Measurements from ENCODE around the gene NUP98.
"Not testable (repeated sequence)": the region's sequence is repeated elsewhere in the genome, so short reads cannot be mapped to it uniquely, and the experiment has no call there.

The NUP98 gene

GRCh38 chr11:3767536-3767935 is 29.8 kb downstream of the NUP98 start:
- no peaks in the 10 kb centered on the region for H3K9me3 ChIP-seq (ENCODE audit: control insufficient read depth in 2 of 2, low read length in 2 of 2)
- no peak overlapping the region for H3K9ac ChIP-seq (ENCODE audit: low read length in 2 of 2)
- H3K4me1 ChIP-seq (ENCODE audit: control insufficient read depth, insufficient read depth, low read length): no peaks in the 10 kb centered on the region
- no peaks in the 10 kb centered on the region for H3K27me3 ChIP-seq (ENCODE audit: control insufficient read depth in 1 of 2, insufficient read depth in 2 of 2, low read length in 2 of 2)
- no peak overlapping the region for H3K27ac ChIP-seq (ENCODE audit: low read length)
- no peak overlapping the region for H3K4me3 ChIP-seq (ENCODE audit: low read length in 2 of 2)
- peaks cover 55 to 69% of the 10 kb centered on the region in 2 donors for H3K36me3 ChIP-seq (ENCODE audit: control insufficient read depth in 2 of 2, insufficient read depth in 2 of 2, low read length in 2 of 2)

GRCh38 chr11:3766836-3767235 is 30.5 kb downstream of the NUP98 start:
- H3K27me3 ChIP-seq (ENCODE audit: control insufficient read depth in 1 of 2, insufficient read depth in 2 of 2, low read length in 2 of 2); H3K4me3 ChIP-seq (ENCODE audit: low read length in 2 of 2); H3K27ac ChIP-seq (ENCODE audit: low read length); H3K9ac ChIP-seq (ENCODE audit: low read length in 2 of 2); H3K4me1 ChIP-seq (ENCODE audit: control insufficient read depth, insufficient read depth, low read length); H3K9me3 ChIP-seq (ENCODE audit: control insufficient read depth in 2 of 2, low read length in 2 of 2): not testable (repeated sequence)
- peaks cover 56 to 66% of the 10 kb centered on the region in 2 donors for H3K36me3 ChIP-seq (ENCODE audit: control insufficient read depth in 2 of 2, insufficient read depth in 2 of 2, low read length in 2 of 2)

- no peak overlapping the region for H3K4me3 ChIP-seq (ENCODE audit: low read length in 2 of 2)
Measured at GRCh38 chr11:3764266-3764665, 33.1 kb downstream of the NUP98 start.

GRCh38 chr11:3755151-3755550 is 42.2 kb downstream of the NUP98 start:
- Histone ChIP-seq H3K27me3 (ENCODE audit: control insufficient read depth in 1 of 2, insufficient read depth in 2 of 2, low read length in 2 of 2) (no peaks in the 10 kb centered on the region), H3K4me1 (ENCODE audit: control insufficient read depth, insufficient read depth, low read length) (no peaks in the 10 kb centered on the region), H3K9ac (ENCODE audit: low read length in 2 of 2) (no peak overlapping the region), H3K27ac (ENCODE audit: low read length) (no peak overlapping the region), H3K36me3 (ENCODE audit: control insufficient read depth in 2 of 2, insufficient read depth in 2 of 2, low read length in 2 of 2) (peaks cover 33 to 39% of the 10 kb centered on the region in 2 donors), H3K4me3 (ENCODE audit: low read length in 2 of 2) (no peak overlapping the region), H3K9me3 (ENCODE audit: control insufficient read depth in 2 of 2, low read length in 2 of 2) (no peaks in the 10 kb centered on the region)

More at GRCh38 chr11:3764266-3764665, 33.1 kb downstream of the NUP98 start:
- H3K36me3 ChIP-seq (ENCODE audit: control insufficient read depth in 2 of 2, insufficient read depth in 2 of 2, low read length in 2 of 2): peaks cover 58 to 68% of the 10 kb centered on the region in 2 donors
- no peak overlapping the region for H3K27ac ChIP-seq (ENCODE audit: low read length)
- H3K9me3 ChIP-seq (ENCODE audit: control insufficient read depth in 2 of 2, low read length in 2 of 2): no peaks in the 10 kb centered on the region
- H3K27me3 ChIP-seq (ENCODE audit: control insufficient read depth in 1 of 2, insufficient read depth in 2 of 2, low read length in 2 of 2): no peaks in the 10 kb centered on the region
- H3K9ac ChIP-seq (ENCODE audit: low read length in 2 of 2): no peak overlapping the region
- H3K4me1 ChIP-seq (ENCODE audit: control insufficient read depth, insufficient read depth, low read length): no peaks in the 10 kb centered on the region

- Histone ChIP-seq H3K9ac (ENCODE audit: low read length in 2 of 2) (no peak overlapping the region), H3K36me3 (ENCODE audit: control insufficient read depth in 2 of 2, insufficient read depth in 2 of 2, low read length in 2 of 2) (peaks cover 26 to 28% of the 10 kb centered on the region in 2 donors)
Measured at GRCh38 chr11:3753110-3753509, 44.2 kb downstream of the NUP98 start.

GRCh38 chr11:3747704-3748103 is 49.6 kb downstream of the NUP98 start:
- no peaks in the 10 kb centered on the region for H3K27me3 ChIP-seq (ENCODE audit: control insufficient read depth in 1 of 2, insufficient read depth in 2 of 2, low read length in 2 of 2)
- no peak overlapping the region for H3K4me3 ChIP-seq (ENCODE audit: low read length in 2 of 2)
- no peaks in the 10 kb centered on the region for H3K4me1 ChIP-seq (ENCODE audit: control insufficient read depth, insufficient read depth, low read length)
- H3K9me3 ChIP-seq (ENCODE audit: control insufficient read depth in 2 of 2, low read length in 2 of 2): no peaks in the 10 kb centered on the region
- H3K36me3 ChIP-seq (ENCODE audit: control insufficient read depth in 2 of 2, insufficient read depth in 2 of 2, low read length in 2 of 2): peaks cover 20 to 31% of the 10 kb centered on the region in 2 donors
- H3K9ac ChIP-seq (ENCODE audit: low read length in 2 of 2): no peak overlapping the region
- no peak overlapping the region for H3K27ac ChIP-seq (ENCODE audit: low read length)

More at GRCh38 chr11:3753110-3753509, 44.2 kb downstream of the NUP98 start:
- H3K27me3 ChIP-seq (ENCODE audit: control insufficient read depth in 1 of 2, insufficient read depth in 2 of 2, low read length in 2 of 2): no peaks in the 10 kb centered on the region
- no peak overlapping the region for H3K27ac ChIP-seq (ENCODE audit: low read length)
- no peaks in the 10 kb centered on the region for H3K9me3 ChIP-seq (ENCODE audit: control insufficient read depth in 2 of 2, low read length in 2 of 2)
- H3K4me1 ChIP-seq (ENCODE audit: control insufficient read depth, insufficient read depth, low read length): no peaks in the 10 kb centered on the region
- no peak overlapping the region for H3K4me3 ChIP-seq (ENCODE audit: low read length in 2 of 2)

GRCh38 chr11:3745161-3745560 is 52.2 kb downstream of the NUP98 start:
- no peaks in the 10 kb centered on the region for H3K9me3 ChIP-seq (ENCODE audit: control insufficient read depth in 2 of 2, low read length in 2 of 2)
- no peak overlapping the region for H3K9ac ChIP-seq (ENCODE audit: low read length in 2 of 2)
- peaks cover 13 to 28% of the 10 kb centered on the region in 2 donors for H3K36me3 ChIP-seq (ENCODE audit: control insufficient read depth in 2 of 2, insufficient read depth in 2 of 2, low read length in 2 of 2)
- no peak overlapping the region for H3K27ac ChIP-seq (ENCODE audit: low read length)
- no peak overlapping the region for H3K4me3 ChIP-seq (ENCODE audit: low read length in 2 of 2)
- no peaks in the 10 kb centered on the region for H3K27me3 ChIP-seq (ENCODE audit: control insufficient read depth in 1 of 2, insufficient read depth in 2 of 2, low read length in 2 of 2)
- H3K4me1 ChIP-seq (ENCODE audit: control insufficient read depth, insufficient read depth, low read length): no peaks in the 10 kb centered on the region

GRCh38 chr11:3738723-3739122 is 58.6 kb downstream of the NUP98 start:
- H3K9me3 ChIP-seq (ENCODE audit: control insufficient read depth in 2 of 2, low read length in 2 of 2): no peaks in the 10 kb centered on the region
- no peaks in the 10 kb centered on the region for H3K4me1 ChIP-seq (ENCODE audit: control insufficient read depth, insufficient read depth, low read length)
- H3K27ac ChIP-seq (ENCODE audit: low read length): no peak overlapping the region
- no peaks in the 10 kb centered on the region for H3K27me3 ChIP-seq (ENCODE audit: control insufficient read depth in 1 of 2, insufficient read depth in 2 of 2, low read length in 2 of 2)
- H3K4me3 ChIP-seq (ENCODE audit: low read length in 2 of 2): no peak overlapping the region
- peaks cover 25 to 39% of the 10 kb centered on the region in 2 donors for H3K36me3 ChIP-seq (ENCODE audit: control insufficient read depth in 2 of 2, insufficient read depth in 2 of 2, low read length in 2 of 2)
- no peak overlapping the region for H3K9ac ChIP-seq (ENCODE audit: low read length in 2 of 2)

GRCh38 chr11:3738241-3738640 is 59.1 kb downstream of the NUP98 start:
- no peaks in the 10 kb centered on the region for H3K4me1 ChIP-seq (ENCODE audit: control insufficient read depth, insufficient read depth, low read length)
- H3K27me3 ChIP-seq (ENCODE audit: control insufficient read depth in 1 of 2, insufficient read depth in 2 of 2, low read length in 2 of 2): no peaks in the 10 kb centered on the region
- H3K27ac ChIP-seq (ENCODE audit: low read length): no peak overlapping the region
- no peaks in the 10 kb centered on the region for H3K9me3 ChIP-seq (ENCODE audit: control insufficient read depth in 2 of 2, low read length in 2 of 2)
- no peak overlapping the region for H3K9ac ChIP-seq (ENCODE audit: low read length in 2 of 2)
- H3K4me3 ChIP-seq (ENCODE audit: low read length in 2 of 2): no peak overlapping the region
- peaks cover 25 to 43% of the 10 kb centered on the region in 2 donors for H3K36me3 ChIP-seq (ENCODE audit: control insufficient read depth in 2 of 2, insufficient read depth in 2 of 2, low read length in 2 of 2)

GRCh38 chr11:3737386-3737933 is 59.9 kb downstream of the NUP98 start:
- H3K36me3 ChIP-seq (ENCODE audit: control insufficient read depth in 2 of 2, insufficient read depth in 2 of 2, low read length in 2 of 2): peaks cover 28 to 38% of the 10 kb centered on the region in 2 donors
- H3K27me3 ChIP-seq (ENCODE audit: control insufficient read depth in 1 of 2, insufficient read depth in 2 of 2, low read length in 2 of 2): no peaks in the 10 kb centered on the region
- no peak overlapping the region for H3K9ac ChIP-seq (ENCODE audit: low read length in 2 of 2)
- no peak overlapping the region for H3K27ac ChIP-seq (ENCODE audit: low read length)
- no peaks in the 10 kb centered on the region for H3K9me3 ChIP-seq (ENCODE audit: control insufficient read depth in 2 of 2, low read length in 2 of 2)
- H3K4me3 ChIP-seq (ENCODE audit: low read length in 2 of 2): no peak overlapping the region
- no peaks in the 10 kb centered on the region for H3K4me1 ChIP-seq (ENCODE audit: control insufficient read depth, insufficient read depth, low read length)

- Histone ChIP-seq H3K4me1 (ENCODE audit: control insufficient read depth, insufficient read depth, low read length) (no peaks in the 10 kb centered on the region), H3K4me3 (ENCODE audit: low read length in 2 of 2) (no peak overlapping the region), H3K9me3 (ENCODE audit: control insufficient read depth in 2 of 2, low read length in 2 of 2) (no peaks in the 10 kb centered on the region), H3K27ac (ENCODE audit: low read length) (no peak overlapping the region), H3K36me3 (ENCODE audit: control insufficient read depth in 2 of 2, insufficient read depth in 2 of 2, low read length in 2 of 2) (peaks cover 28 to 35% of the 10 kb centered on the region in 2 donors), H3K27me3 (ENCODE audit: control insufficient read depth in 1 of 2, insufficient read depth in 2 of 2, low read length in 2 of 2) (no peaks in the 10 kb centered on the region), H3K9ac (ENCODE audit: low read length in 2 of 2) (no peak overlapping the region)
Measured at GRCh38 chr11:3736816-3737215, 60.5 kb downstream of the NUP98 start.
